ENCODE measurements around the gene SAP30L. TPM values are rescaled to one million over a fixed set of nuclear protein-coding genes. Genes with fewer than 3 reads are reported as not detected.

SAP30L gene
- polyA plus RNA-seq, 1 donor (not counting 4 experiments of a cell fraction or from before 2014, with no cell fraction given), result 42.1 TPM

DNA sequence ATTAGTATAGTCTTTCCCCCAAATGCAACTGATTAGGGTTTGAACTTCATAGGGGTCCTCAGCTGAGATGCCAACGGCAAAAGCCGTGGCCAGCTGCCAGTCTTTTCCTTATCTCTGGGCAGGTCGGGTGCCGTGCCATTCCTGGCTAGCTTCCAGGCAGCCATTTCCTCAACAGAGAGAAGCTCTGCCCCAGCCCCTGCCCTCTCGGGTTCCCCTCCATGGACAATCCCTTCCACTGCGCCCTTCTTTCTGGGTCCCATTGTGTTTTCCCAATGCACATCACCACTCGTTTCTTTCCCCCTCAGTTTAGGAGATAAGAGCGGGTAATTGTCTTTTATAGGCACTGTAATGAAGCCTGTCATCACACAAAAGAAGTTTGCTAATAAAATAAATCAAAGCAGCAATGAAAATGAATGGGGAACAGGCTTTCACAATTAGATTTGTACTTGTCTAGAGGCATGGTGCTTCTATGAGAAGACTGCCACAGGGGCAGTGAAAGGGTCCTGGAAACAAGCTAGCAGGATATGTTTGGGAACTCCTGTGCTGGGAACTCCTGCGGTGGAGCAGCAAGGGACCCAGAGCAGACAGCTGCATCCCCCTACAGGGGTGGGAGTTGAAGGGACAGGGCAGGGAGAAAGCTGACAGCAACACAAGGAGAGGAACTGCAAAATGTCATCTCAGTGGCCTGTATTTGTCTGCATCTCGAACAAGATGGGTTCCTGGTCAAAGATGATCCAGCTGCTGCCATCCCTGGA is 48.0 kb upstream of the SAP30L start:
- H3K27me3 ChIP-seq (ENCODE audit: control insufficient read depth, extremely low read depth, insufficient read depth, low read length), result no peaks in the 10 kb centered on the region
- no peak overlapping the region for H2AFZ ChIP-seq (ENCODE audit: control insufficient read depth, low read length)
- no peaks in the 10 kb centered on the region for H3K36me3 ChIP-seq (ENCODE audit: control insufficient read depth in 2 of 2, extremely low read depth in 1 of 2, insufficient read depth in 2 of 2, low read length in 2 of 2)
- no peak for DNase-seq (ENCODE audit: low read depth, low spot score)
- dilution Hi-C loops (cut with MboI; ENCODE audit: extremely low pct_ligation_motif_present, low sequenced_read_pairs), result no loop called here
- no peak overlapping the region for H3K27ac ChIP-seq (ENCODE audit: control insufficient read depth, insufficient read depth, low read length)
- no peak overlapping the region for H3K9ac ChIP-seq (ENCODE audit: control insufficient read depth, extremely low read depth, insufficient read depth, low read length)
- TF ChIP-seq, protein P1, sequence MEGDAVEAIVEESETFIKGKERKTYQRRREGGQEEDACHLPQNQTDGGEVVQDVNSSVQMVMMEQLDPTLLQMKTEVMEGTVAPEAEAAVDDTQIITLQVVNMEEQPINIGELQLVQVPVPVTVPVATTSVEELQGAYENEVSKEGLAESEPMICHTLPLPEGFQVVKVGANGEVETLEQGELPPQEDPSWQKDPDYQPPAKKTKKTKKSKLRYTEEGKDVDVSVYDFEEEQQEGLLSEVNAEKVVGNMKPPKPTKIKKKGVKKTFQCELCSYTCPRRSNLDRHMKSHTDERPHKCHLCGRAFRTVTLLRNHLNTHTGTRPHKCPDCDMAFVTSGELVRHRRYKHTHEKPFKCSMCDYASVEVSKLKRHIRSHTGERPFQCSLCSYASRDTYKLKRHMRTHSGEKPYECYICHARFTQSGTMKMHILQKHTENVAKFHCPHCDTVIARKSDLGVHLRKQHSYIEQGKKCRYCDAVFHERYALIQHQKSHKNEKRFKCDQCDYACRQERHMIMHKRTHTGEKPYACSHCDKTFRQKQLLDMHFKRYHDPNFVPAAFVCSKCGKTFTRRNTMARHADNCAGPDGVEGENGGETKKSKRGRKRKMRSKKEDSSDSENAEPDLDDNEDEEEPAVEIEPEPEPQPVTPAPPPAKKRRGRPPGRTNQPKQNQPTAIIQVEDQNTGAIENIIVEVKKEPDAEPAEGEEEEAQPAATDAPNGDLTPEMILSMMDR (optimal IDR thresholded peaks at IDR 0.05 in 1 of 3, IDR thresholded peaks at IDR 0.05 in 1 of 3, conservative IDR thresholded peaks at IDR 0.05 in 1 of 3; ENCODE audit: extremely low read depth in 1 of 3, insufficient read depth in 2 of 3, low read length in 3 of 3), result no peak
- TF ChIP-seq EZH2 (IDR thresholded peaks at IDR 0.05; ENCODE audit: low read length), result no peak
- no peak overlapping the region for H3K4me2 ChIP-seq (ENCODE audit: control insufficient read depth, extremely low read depth, insufficient read depth, low read depth, low read length)
- H3K4me3 ChIP-seq (ENCODE audit: control insufficient read depth in 2 of 3, extremely low read depth in 1 of 3, insufficient read depth in 2 of 3, low read depth in 1 of 3, low read length in 3 of 3), result no peak overlapping the region
- FAIRE-seq, result no peak
- peaks cover 14% of the 10 kb centered on the region for H3K4me1 ChIP-seq (ENCODE audit: control insufficient read depth, extremely low read depth, insufficient read depth, low read length)
- H4K20me1 ChIP-seq (ENCODE audit: control insufficient read depth, extremely low read depth, insufficient read depth, low read length), result no peaks in the 10 kb centered on the region
- H3K9me3 ChIP-seq (ENCODE audit: control insufficient read depth, low read depth, low read length), result no peaks in the 10 kb centered on the region
- no peaks in the 10 kb centered on the region for H3K79me2 ChIP-seq (ENCODE audit: control insufficient read depth, insufficient read depth, low read length)
- H3K9me1 ChIP-seq (ENCODE audit: control insufficient read depth, extremely low read depth, insufficient read depth, low read length), result no peaks in the 10 kb centered on the region

DNA sequence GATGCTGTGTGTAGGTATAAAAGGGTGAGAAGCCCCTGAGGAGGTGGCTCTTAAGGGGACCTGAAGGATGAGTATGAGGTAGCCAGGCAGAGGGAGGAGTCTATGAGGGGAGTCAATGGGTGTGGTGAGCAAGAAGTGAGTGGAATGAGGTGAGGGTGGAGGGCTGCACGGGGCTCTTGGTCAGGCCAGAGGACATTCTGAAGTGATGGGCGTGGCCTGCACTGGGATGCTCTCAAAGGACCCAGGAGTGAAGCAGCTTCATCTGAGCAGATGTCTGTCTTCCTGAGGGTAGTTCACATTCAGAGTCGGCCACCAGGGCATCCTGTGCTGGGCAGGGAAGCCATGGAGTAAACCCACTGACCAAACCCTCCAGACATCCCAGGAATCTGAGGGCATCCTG is 45.1 kb upstream of the SAP30L start:
- Histone ChIP-seq H3K9ac (ENCODE audit: control insufficient read depth, extremely low read depth, insufficient read depth, low read length) (no peak overlapping the region), H3K27me3 (ENCODE audit: control insufficient read depth, extremely low read depth, insufficient read depth, low read length) (no peaks in the 10 kb centered on the region), H2AFZ (ENCODE audit: control insufficient read depth, low read length) (no peak overlapping the region), H3K27ac (ENCODE audit: control insufficient read depth, insufficient read depth, low read length) (no peak overlapping the region), H3K9me3 (ENCODE audit: control insufficient read depth, low read depth, low read length) (no peaks in the 10 kb centered on the region), H3K36me3 (ENCODE audit: control insufficient read depth in 2 of 2, extremely low read depth in 1 of 2, insufficient read depth in 2 of 2, low read length in 2 of 2) (no peaks in the 10 kb centered on the region), H3K4me1 (ENCODE audit: control insufficient read depth, extremely low read depth, insufficient read depth, low read length) (peaks cover 4% of the 10 kb centered on the region), H4K20me1 (ENCODE audit: control insufficient read depth, extremely low read depth, insufficient read depth, low read length) (no peaks in the 10 kb centered on the region), H3K79me2 (ENCODE audit: control insufficient read depth, insufficient read depth, low read length) (no peaks in the 10 kb centered on the region), H3K9me1 (ENCODE audit: control insufficient read depth, extremely low read depth, insufficient read depth, low read length) (no peaks in the 10 kb centered on the region), H3K4me3 (ENCODE audit: control insufficient read depth in 2 of 3, extremely low read depth in 1 of 3, insufficient read depth in 2 of 3, low read depth in 1 of 3, low read length in 3 of 3) (no peak overlapping the region), H3K4me2 (ENCODE audit: control insufficient read depth, extremely low read depth, insufficient read depth, low read depth, low read length) (no peak overlapping the region)
- dilution Hi-C loops (cut with MboI; ENCODE audit: extremely low pct_ligation_motif_present, low sequenced_read_pairs), result loop anchor here (25.0 kb wide), 1 partner anchor 338 kb away; no protein-coding TSS in a partner anchor
- DNase-seq (ENCODE audit: low read depth, low spot score) (no peak), FAIRE-seq (no peak)
- no peak for TF ChIP-seq EZH2 (IDR thresholded peaks at IDR 0.05; ENCODE audit: low read length)

Data from keratinocyte (primary cell).